Activated T-helper 2 cell treated with anti-CD3 and anti-CD28 coated beads, Interferon-gamma antibody, Interleukin-2, Interleukin-4, amounts not matched to agents 10 μg/mL and 5 μg/mL and 100 μg/mL, durations not matched to agents 14 hours and 24 hours and 36 hours (primary cell): Measurements from ENCODE around the gene HIGD1A. TPM values are rescaled to one million over a fixed set of nuclear protein-coding genes. Genes with fewer than 3 reads are reported as not detected.
"Not testable (repeated sequence)": the region's sequence is repeated elsewhere in the genome, so short reads cannot be mapped to it uniquely, and the experiment has no call there.

Source experiments
- DNase-seq: peaks from one replicate; pipeline ENCODE4 v3.0.0; 2021; ENCODE audit warnings: low spot score
- H3K27ac Mint-ChIP-seq: one replicate; pipeline ENCODE4 v1.8.0; 2021; ENCODE audit warnings: mixed read lengths
- H3K27me3 Mint-ChIP-seq: one replicate; pipeline ENCODE4 v1.8.0; 2021; ENCODE audit warnings: low read depth, mixed read lengths
- H3K36me3 Mint-ChIP-seq: one replicate; pipeline ENCODE4 v1.8.0; 2021; ENCODE audit warnings: low read depth, mixed read lengths
- H3K4me1 Mint-ChIP-seq: one replicate; pipeline ENCODE4 v1.8.0; 2021; ENCODE audit warnings: low read depth, mixed read lengths
- H3K4me3 Mint-ChIP-seq: one replicate; pipeline ENCODE4 v1.8.0; 2021; ENCODE audit warnings: low read depth, mild to moderate bottlenecking, moderate library complexity, mixed read lengths
- H3K9me3 Mint-ChIP-seq: one replicate; pipeline ENCODE4 v1.8.0; 2021; ENCODE audit warnings: mixed read lengths
- intact Hi-C: fragments of 100-400 bp; cut with micrococcal nuclease; formaldehyde crosslinking; loops from one replicate; pipeline ENCODE4 v1.15.1; 2023
- total RNA-seq: library from RNA; stranded (reverse); gene quantifications from 2 replicates; pipeline ENCODE4 v1.2.3, GENCODE V29; 2022

HIGD1A gene
- total RNA-seq, 1 donor from 2014 or later = 88.5 TPM

GRCh38 chr3:42822828-42823227 lies 18.5 kb upstream of the HIGD1A start:
- Mint-ChIP-seq H3K27ac (no peak overlapping the region), H3K4me3 (no peak overlapping the region), H3K36me3 (no peaks in the 10 kb centered on the region), H3K9me3 (no peaks in the 10 kb centered on the region), H3K27me3 (peaks cover 25% of the 10 kb centered on the region), H3K4me1 (peaks cover 2% of the 10 kb centered on the region)
- DNase-seq = no peak
- intact Hi-C loops = no loop called here

GRCh38 chr3:42820746-42821051 lies 16.4 kb upstream of the HIGD1A start:
- H3K27me3 Mint-ChIP-seq = peaks cover 9% of the 10 kb centered on the region
- intact Hi-C loops = no loop called here
- H3K4me1 Mint-ChIP-seq = peaks cover 2% of the 10 kb centered on the region
- H3K4me3 Mint-ChIP-seq = no peak overlapping the region
- H3K27ac Mint-ChIP-seq = no peak overlapping the region
- DNase-seq = no peak
- H3K36me3 Mint-ChIP-seq = no peaks in the 10 kb centered on the region
- no peaks in the 10 kb centered on the region for H3K9me3 Mint-ChIP-seq

GRCh38 chr3:42819351-42819965 lies 15.2 kb upstream of the HIGD1A start:
- H3K4me1 Mint-ChIP-seq = peaks cover 2% of the 10 kb centered on the region
- H3K9me3 Mint-ChIP-seq = no peaks in the 10 kb centered on the region
- H3K27ac Mint-ChIP-seq = no peak overlapping the region
- H3K27me3 Mint-ChIP-seq = peaks cover 10% of the 10 kb centered on the region
- intact Hi-C loops = no loop called here
- no peaks in the 10 kb centered on the region for H3K36me3 Mint-ChIP-seq
- no peak overlapping the region for H3K4me3 Mint-ChIP-seq
- DNase-seq = no peak

- Mint-ChIP-seq H3K27ac (no peak overlapping the region), H3K4me3 (no peak overlapping the region), H3K27me3 (peaks cover 14% of the 10 kb centered on the region), H3K9me3 (no peaks in the 10 kb centered on the region), H3K36me3 (no peaks in the 10 kb centered on the region), H3K4me1 (no peaks in the 10 kb centered on the region)
- DNase-seq = no peak
- intact Hi-C loops = no loop called here
These were observed 11.5 kb upstream of the HIGD1A start for GRCh38 chr3:42815826-42816225.

- intact Hi-C loops = no loop called here
- Mint-ChIP-seq H3K27ac (no peak overlapping the region), H3K27me3 (peaks cover 14% of the 10 kb centered on the region), H3K9me3 (no peaks in the 10 kb centered on the region), H3K4me3 (no peak overlapping the region), H3K4me1 (no peaks in the 10 kb centered on the region), H3K36me3 (no peaks in the 10 kb centered on the region)
- DNase-seq = no peak
These were observed 10.7 kb upstream of the HIGD1A start for GRCh38 chr3:42814914-42815507.

- no peaks in the 10 kb centered on the region for H3K36me3 Mint-ChIP-seq
- no peak for DNase-seq
- no peak overlapping the region for H3K4me3 Mint-ChIP-seq
- no peak overlapping the region for H3K27ac Mint-ChIP-seq
- H3K27me3 Mint-ChIP-seq = peaks cover 15% of the 10 kb centered on the region
- no peaks in the 10 kb centered on the region for H3K4me1 Mint-ChIP-seq
- intact Hi-C loops = no loop called here
- H3K9me3 Mint-ChIP-seq = no peaks in the 10 kb centered on the region
These were observed 10.0 kb upstream of the HIGD1A start for GRCh38 chr3:42814246-42814645.

- H3K27me3 Mint-ChIP-seq = peaks cover 35% of the 10 kb centered on the region
- intact Hi-C loops = not testable (repeated sequence)
These were observed 7.0 kb upstream of the HIGD1A start for GRCh38 chr3:42811118-42811883.

GRCh38 chr3:42810706-42811105 lies 6.4 kb upstream of the HIGD1A start:
- H3K36me3 Mint-ChIP-seq, H3K4me1 Mint-ChIP-seq, H3K9me3 Mint-ChIP-seq, intact Hi-C loops, DNase-seq, H3K27ac Mint-ChIP-seq, H3K4me3 Mint-ChIP-seq: not testable (repeated sequence)
- H3K27me3 Mint-ChIP-seq = peaks cover 41% of the 10 kb centered on the region

More at GRCh38 chr3:42811118-42811883, 7.0 kb upstream of the HIGD1A start:
- H3K4me3 Mint-ChIP-seq, H3K9me3 Mint-ChIP-seq, H3K36me3 Mint-ChIP-seq, DNase-seq, H3K4me1 Mint-ChIP-seq, H3K27ac Mint-ChIP-seq: not testable (repeated sequence)

- no peaks in the 10 kb centered on the region for H3K36me3 Mint-ChIP-seq
- no peak for DNase-seq
- intact Hi-C loops = no loop called here
- H3K9me3 Mint-ChIP-seq = no peaks in the 10 kb centered on the region
- no peak within 1 kb of the TSS for H3K4me3 Mint-ChIP-seq
- H3K27me3 Mint-ChIP-seq = peaks cover 40% of the 10 kb centered on the region
- H3K4me1 Mint-ChIP-seq = peaks cover 11% of the 10 kb centered on the region
- H3K27ac Mint-ChIP-seq = no peak within 1 kb of the TSS
These were observed 4.9 kb upstream of the HIGD1A start, which contains the start of gene ACKR2 for GRCh38 chr3:42809202-42809601. Gene ACKR2, plus strand, starts transcription at chr3:42809445. Its CDS starts 55,058 bp downstream, at chr3:42864503.

- H3K4me3 Mint-ChIP-seq = no peak overlapping the region
- H3K27ac Mint-ChIP-seq = no peak overlapping the region
- H3K4me1 Mint-ChIP-seq = peaks cover 14% of the 10 kb centered on the region
- peaks cover 36% of the 10 kb centered on the region for H3K27me3 Mint-ChIP-seq
- intact Hi-C loops = no loop called here
- peaks cover 7% of the 10 kb centered on the region for H3K36me3 Mint-ChIP-seq
- no peak for DNase-seq
- no peaks in the 10 kb centered on the region for H3K9me3 Mint-ChIP-seq
These were observed 3.6 kb upstream of the HIGD1A start for GRCh38 chr3:42807929-42808328.

- no peak overlapping the region for H3K27ac Mint-ChIP-seq
- H3K9me3 Mint-ChIP-seq = no peaks in the 10 kb centered on the region
- peak overlapping the region; percentile 96 for H3K4me3 Mint-ChIP-seq
- H3K36me3 Mint-ChIP-seq = peaks cover 17% of the 10 kb centered on the region
- intact Hi-C loops = no loop called here
- H3K4me1 Mint-ChIP-seq = peaks cover 35% of the 10 kb centered on the region
- DNase-seq = no peak
- peaks cover 35% of the 10 kb centered on the region for H3K27me3 Mint-ChIP-seq
These were observed 991 bp upstream of the HIGD1A start for GRCh38 chr3:42805141-42805821.

- Mint-ChIP-seq H3K4me1 (peaks cover 36% of the 10 kb centered on the region), H3K36me3 (peaks cover 18% of the 10 kb centered on the region), H3K9me3 (no peaks in the 10 kb centered on the region), H3K4me3 (peak overlapping the region; percentile 96), H3K27ac (no peak overlapping the region), H3K27me3 (peaks cover 34% of the 10 kb centered on the region)
- DNase-seq = no peak
- intact Hi-C loops = loop anchor here (1.0 to 5.0 kb wide), 2 partner anchors 31 to 483 kb away; partner anchors contain the start of genes CCDC13 and SNRK
These were observed 492 bp upstream of the HIGD1A start for GRCh38 chr3:42804831-42805132.
